ENCODE results near the gene NDRG3. TPM values are rescaled to one million over a fixed set of nuclear protein-coding genes. Genes with fewer than 3 reads are reported as not detected.

Gene NDRG3
- total RNA-seq, 1 experiment from 2014 or later: 23.6 TPM

GRCh38 chr20:36646678-36647077 is 99.2 kb downstream of the NDRG3 start:
- no peak overlapping the region for H2AFZ ChIP-seq (ENCODE audit: low read length)
- no peak overlapping the region for H2BK15ac ChIP-seq (ENCODE audit: low read depth, low read length)
- WGBS (ENCODE audit: extremely low coverage, insufficient read length, low lambda C conversion rate): no CpG with 5 or more reads among the region's 3 CpGs
- no peaks in the 10 kb centered on the region for H3K9me3 ChIP-seq (ENCODE audit: control insufficient read depth, low read depth, low read length)
- Mint-ChIP-seq H3K27me3 (ENCODE audit: low read depth) (no peaks in the 10 kb centered on the region; the same call in 1 of the 2 replicates), H3K4me1 (peaks cover 29 to 30% of the 10 kb centered on the region in 2 experiments), H3K36me3 (ENCODE audit: insufficient read depth in 1 of 3, low read depth in 3 of 3) (no peaks in the 10 kb centered on the region), H3K4me3 (no peak overlapping the region), H3K27ac (peak overlapping the region in 2 of 3 experiments; percentile 53 to 76; a peak in 4 of 7 replicates), H3K9me3 (no peaks in the 10 kb centered on the region)
- H4K5ac ChIP-seq (ENCODE audit: insufficient read length, low read depth, low read length): no peak overlapping the region
- no peak for DNase-seq
- no peak overlapping the region for H2BK12ac ChIP-seq (ENCODE audit: insufficient read length, low read depth, low read length)
- no peak overlapping the region for H3K18ac ChIP-seq (ENCODE audit: insufficient read length, low read depth, low read length)
- no peak overlapping the region for H3K14ac ChIP-seq (ENCODE audit: insufficient read depth, low read length)
- H3K4me1 ChIP-seq (ENCODE audit: insufficient read depth, low read length): peaks cover 8% of the 10 kb centered on the region; the same call in 1 of the 2 replicates
- no peak overlapping the region for H2BK5ac ChIP-seq (ENCODE audit: insufficient read length, low read length)
- H3K27me3 ChIP-seq (ENCODE audit: insufficient read depth, low read length): no peaks in the 10 kb centered on the region
- no peaks in the 10 kb centered on the region for H3K79me1 ChIP-seq (ENCODE audit: insufficient read depth, low read depth, low read length, poor library complexity, severe bottlenecking)
- no peaks in the 10 kb centered on the region for H4K20me1 ChIP-seq (ENCODE audit: control insufficient read depth, insufficient read depth, insufficient read length)
- H3K27ac ChIP-seq (ENCODE audit: insufficient read length, low read depth, low read length): no peak overlapping the region
- no peaks in the 10 kb centered on the region for H3K79me2 ChIP-seq (ENCODE audit: insufficient read depth, low read length)
- no peak overlapping the region for H3T11ph ChIP-seq (ENCODE audit: low read length)
- no peak overlapping the region for H3K23ac ChIP-seq (ENCODE audit: insufficient read length, low read depth, low read length)
- no peak for TF ChIP-seq CTCF (conservative IDR thresholded peaks at IDR 0.05)
- H4K91ac ChIP-seq (ENCODE audit: insufficient read length, low read depth, low read length): no peak overlapping the region
- H3K23me2 ChIP-seq (ENCODE audit: insufficient read length, low read depth, low read length, poor library complexity, severe bottlenecking): no peaks in the 10 kb centered on the region
- no peak overlapping the region for H2AK5ac ChIP-seq (ENCODE audit: insufficient read length, low read length)
- no peak overlapping the region for H4K8ac ChIP-seq (replicated peaks; ENCODE audit: insufficient read length, low read depth, low read length)
- H2BK20ac ChIP-seq (ENCODE audit: low read depth, low read length, poor library complexity, severe bottlenecking): no peak overlapping the region
- no peak overlapping the region for H3K4me2 ChIP-seq (ENCODE audit: insufficient read depth, insufficient read length, low read length)
- H3K56ac ChIP-seq (ENCODE audit: insufficient read length, low read depth, low read length): no peak overlapping the region
- H3K9ac ChIP-seq (ENCODE audit: extremely low read depth, insufficient read length, low read length): no peak overlapping the region
- peak overlapping the region; percentile 30 for H2BK120ac ChIP-seq (ENCODE audit: low read depth, low read length, poor library complexity, severe bottlenecking)
- no peak overlapping the region for H3K4ac ChIP-seq (ENCODE audit: low read depth, low read length)
